GM12864 (cell line): ENCODE measurements around the gene UGT2B10.

Source experiments
- DNase-seq: peaks from one replicate; pipeline ENCODE4 v3.0.0-alpha.2; 2011; ENCODE audit warnings: low read depth
- H3K4me3 ChIP-seq: 2 replicates; pipeline ENCODE4 v1.5.1; 2011; ENCODE audit warnings: mild to moderate bottlenecking, low read depth, low read length, control low read depth
- CTCF ChIP-seq: IDR thresholded peaks from 2 replicates; pipeline ENCODE4 v1.5.1; 2011; ENCODE audit warnings: low read depth, mild to moderate bottlenecking, moderate library complexity, low read length, control low read depth, inconsistent platforms; ENCODE audit errors: missing control alignments

The UGT2B10 gene

GRCh38 chr4:68871809-68872642 is 56.2 kb downstream of the UGT2B10 start:
- no peak for TF ChIP-seq CTCF
- H3K4me3 ChIP-seq, result no peak overlapping the region
- DNase-seq, result no peak

- no peak for TF ChIP-seq CTCF
- H3K4me3 ChIP-seq, result no peak overlapping the region
- no peak for DNase-seq
These were observed 57.1 kb downstream of the UGT2B10 start for GRCh38 chr4:68872643-68873502.

GRCh38 chr4:68874507-68874906 is 58.7 kb downstream of the UGT2B10 start:
- no peak for TF ChIP-seq CTCF
- H3K4me3 ChIP-seq, result no peak overlapping the region
- no peak for DNase-seq

- no peak overlapping the region for H3K4me3 ChIP-seq
- TF ChIP-seq CTCF, result no peak
- DNase-seq, result no peak
These were observed 61.8 kb downstream of the UGT2B10 start for GRCh38 chr4:68877555-68877954.

GRCh38 chr4:68878048-68878447 is 62.3 kb downstream of the UGT2B10 start:
- H3K4me3 ChIP-seq, result no peak overlapping the region
- TF ChIP-seq CTCF, result no peak
- DNase-seq, result no peak
